Gastrocnemius medialis (tissue), 4 donors: ENCODE measurements around the gene DCAF10. TPM values are rescaled to one million over a fixed set of nuclear protein-coding genes. Genes with fewer than 3 reads are reported as not detected.

Source experiments
- ATAC-seq, 2 donors: fragments of 150-250 bp; one replicate each; pipeline ENCODE4 v1.9.1; 2016
- DNase-seq, 2 donors: peaks; one replicate each; pipeline ENCODE4 v3.0.0-alpha.2; 2019
- H3K27ac ChIP-seq, 4 donors: fragments of 200-600 bp; sonication (generic); 1 replicate in 1 of 4; 2 replicates in 3 of 4; pipeline ENCODE4 v1.5.1; 2016 to 2018; ENCODE audit warnings: mild to moderate bottlenecking in 2 of 4, moderate library complexity in 1 of 4
- H3K27me3 ChIP-seq, 3 donors: fragments of 200-600 bp; sonication (generic) in 2 of 3; 1 replicate in 1 of 3; 2 replicates in 2 of 3; pipeline versions ENCODE4 v1.5.1 to v1.6.0; 2016 to 2019; ENCODE audit warnings: mild to moderate bottlenecking in 1 of 3, moderate library complexity in 1 of 3
- H3K36me3 ChIP-seq, 2 donors: fragments of 200-600 bp; sonication (generic) in 1 of 2; one replicate each; pipeline ENCODE4 v1.5.1; 2017 to 2018
- H3K4me1 ChIP-seq, 2 donors: fragments of 200-600 bp; sonication (generic) in 1 of 2; one replicate each; pipeline ENCODE4 v1.5.1; 2016 to 2017; ENCODE audit warnings: mild to moderate bottlenecking in 2 of 2
- H3K4me3 ChIP-seq, 4 donors: fragments of 200-600 bp; sonication (generic) in 3 of 4; 1 replicate in 1 of 4; 2 replicates in 3 of 4; pipeline ENCODE4 v1.5.1; 2016 to 2019; ENCODE audit warnings: mild to moderate bottlenecking in 2 of 4
- H3K9me3 ChIP-seq, 3 donors: fragments of 200-600 bp; sonication (generic) in 2 of 3; 1 replicate in 1 of 3; 2 replicates in 2 of 3; pipeline ENCODE4 v1.5.1; 2016 to 2019
- POLR2A ChIP-seq, 2 donors: fragments of 450-650 bp; IDR thresholded peaks; one replicate each; pipeline ENCODE4 v1.6.1; 2017; ENCODE audit warnings: antibody characterized with exemption in 2 of 2, mild to moderate bottlenecking in 2 of 2, moderate library complexity in 2 of 2
- in situ Hi-C, 4 donors: fragments of 200-750 bp; cut with MboI; loops; one replicate each; pipeline versions ENCODE4 v1.15.0 to v1.8.0; 2017; ENCODE audit warnings: low sequenced_read_pairs in 4 of 4
- intact Hi-C: fragments of 100-400 bp; cut with DNase I; formaldehyde crosslinking; loops from one replicate; pipeline ENCODE4 v1.15.1; 2023; ENCODE audit warnings: low total_unique reads
- total RNA-seq, 4 donors: library from RNA; depleted of rRNA; stranded (reverse); fragments of >200 nt; gene quantifications; one replicate each; pipeline versions ENCODE4 v1.1.0 to v1.2.3, GENCODE V29; 2016
- TF ChIP-seq, protein P1 (sequence below), 5 experiments: fragments of 450-650 bp in 3 of 5; fragments of 200-600 bp in 2 of 5; sonication (generic) in 2 of 5; IDR thresholded peaks in 4 of 5; conservative IDR thresholded peaks in 1 of 5; 1 replicate in 4 of 5; 2 replicates in 1 of 5; pipeline ENCODE4 v1.5.1; 2016 to 2019; ENCODE audit warnings: antibody characterized with exemption in 5 of 5, mild to moderate bottlenecking in 3 of 5, moderate library complexity in 3 of 5

Gene DCAF10
- total RNA-seq, 4 donors from 2014 or later, result 11.0 to 24.5 (median 17.0) TPM

DNA sequence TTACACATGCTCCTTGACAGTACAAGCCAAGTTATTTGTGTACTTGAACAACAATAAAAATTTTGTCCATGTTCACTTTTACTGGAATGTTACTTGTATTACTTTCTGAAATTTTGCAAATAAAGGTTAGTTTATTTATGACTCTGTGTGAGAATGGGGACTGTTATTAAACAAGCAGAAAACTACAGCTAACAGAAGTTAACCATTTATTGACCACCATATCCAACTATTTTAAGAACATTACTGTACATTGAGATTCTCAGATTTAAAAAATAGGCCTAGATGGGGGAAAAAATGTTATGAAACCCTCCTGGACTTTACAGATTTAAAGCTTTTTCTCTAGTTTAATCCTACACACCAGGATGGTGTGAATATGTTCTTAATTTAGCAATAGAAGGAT is 101.5 kb downstream of the DCAF10 start:
- Histone ChIP-seq H3K9me3 (no peaks in the 10 kb centered on the region), H3K36me3 (peaks cover 0 to 22% of the 10 kb centered on the region in 2 donors), H3K4me1 (peaks cover 16 to 17% of the 10 kb centered on the region in 2 donors), H3K27ac (no peak overlapping the region), H3K27me3 (no peaks in the 10 kb centered on the region), H3K4me3 (no peak overlapping the region)
- TF ChIP-seq, protein P1, sequence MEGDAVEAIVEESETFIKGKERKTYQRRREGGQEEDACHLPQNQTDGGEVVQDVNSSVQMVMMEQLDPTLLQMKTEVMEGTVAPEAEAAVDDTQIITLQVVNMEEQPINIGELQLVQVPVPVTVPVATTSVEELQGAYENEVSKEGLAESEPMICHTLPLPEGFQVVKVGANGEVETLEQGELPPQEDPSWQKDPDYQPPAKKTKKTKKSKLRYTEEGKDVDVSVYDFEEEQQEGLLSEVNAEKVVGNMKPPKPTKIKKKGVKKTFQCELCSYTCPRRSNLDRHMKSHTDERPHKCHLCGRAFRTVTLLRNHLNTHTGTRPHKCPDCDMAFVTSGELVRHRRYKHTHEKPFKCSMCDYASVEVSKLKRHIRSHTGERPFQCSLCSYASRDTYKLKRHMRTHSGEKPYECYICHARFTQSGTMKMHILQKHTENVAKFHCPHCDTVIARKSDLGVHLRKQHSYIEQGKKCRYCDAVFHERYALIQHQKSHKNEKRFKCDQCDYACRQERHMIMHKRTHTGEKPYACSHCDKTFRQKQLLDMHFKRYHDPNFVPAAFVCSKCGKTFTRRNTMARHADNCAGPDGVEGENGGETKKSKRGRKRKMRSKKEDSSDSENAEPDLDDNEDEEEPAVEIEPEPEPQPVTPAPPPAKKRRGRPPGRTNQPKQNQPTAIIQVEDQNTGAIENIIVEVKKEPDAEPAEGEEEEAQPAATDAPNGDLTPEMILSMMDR (IDR thresholded peaks at IDR 0.05 in 4 of 5, conservative IDR thresholded peaks at IDR 0.05 in 1 of 5), result no peak
- TF ChIP-seq POLR2A (IDR thresholded peaks at IDR 0.05), result no peak
- DNase-seq (no peak), ATAC-seq (no peak)
- in situ Hi-C loops (loop anchor here in 1 of 4 donors (10.0 to 25.0 kb wide), 2 partner anchors 173 to 315 kb away; partner anchors contain the start of genes FBXO10 and TOMM5), intact Hi-C loops (loop anchor here (10.0 kb wide), 1 partner anchor 97 kb away; the partner anchor contains the start of gene DCAF10)

DNA sequence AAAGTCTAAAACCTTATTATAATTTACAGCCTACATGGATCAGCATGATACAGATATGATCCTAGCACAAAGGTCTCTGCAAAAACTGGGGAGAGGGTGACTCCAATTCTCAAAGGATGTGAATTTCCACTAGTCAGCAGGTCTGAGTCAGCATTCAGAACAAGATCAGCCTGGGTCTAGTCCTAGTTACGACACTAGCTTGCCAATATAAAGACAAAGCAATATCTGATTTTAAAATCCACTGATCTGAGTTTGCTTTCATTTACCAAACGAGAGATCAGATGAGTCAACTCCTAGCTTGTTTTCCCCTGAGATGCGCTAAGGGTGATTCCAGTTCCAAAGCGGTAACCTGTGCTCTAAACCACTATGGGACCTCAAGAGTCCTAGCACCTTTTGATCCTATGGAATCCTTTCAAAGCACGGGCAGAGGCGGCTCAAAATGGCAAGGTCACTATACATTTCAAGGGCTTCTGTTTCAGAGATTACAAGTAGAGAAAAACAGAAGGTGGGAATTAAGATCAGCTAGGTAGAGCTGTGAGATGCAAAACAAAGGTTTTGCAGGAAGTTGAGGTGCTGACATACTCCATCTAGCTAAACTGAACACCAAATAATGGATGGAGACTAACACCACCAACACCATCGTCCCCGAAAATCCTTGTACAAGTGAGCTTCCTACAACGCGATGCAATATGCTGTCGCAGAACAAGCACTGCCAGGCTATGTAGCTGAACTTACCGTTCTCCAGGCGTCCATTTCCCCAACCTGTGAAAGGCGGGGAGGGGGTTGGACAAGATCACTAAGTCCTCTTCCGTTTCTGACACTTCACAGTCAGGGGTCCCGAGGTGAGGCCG is 102.4 kb downstream of the DCAF10 start:
- Histone ChIP-seq H3K27me3 (no peaks in the 10 kb centered on the region), H3K27ac (peak overlapping the region; percentile 86 to 90 (median 88)), H3K9me3 (no peaks in the 10 kb centered on the region), H3K36me3 (peaks cover 0 to 15% of the 10 kb centered on the region in 2 donors), H3K4me3 (peak overlapping the region; percentile 75 to 93 (median 85)), H3K4me1 (peaks cover 16 to 17% of the 10 kb centered on the region in 2 donors)
- no peak for TF ChIP-seq POLR2A (IDR thresholded peaks at IDR 0.05)
- TF ChIP-seq, protein P1 (IDR thresholded peaks at IDR 0.05 in 4 of 5, conservative IDR thresholded peaks at IDR 0.05 in 1 of 5), result no peak
- DNase-seq (no peak), ATAC-seq (peak in 1 of 2 donors; percentile 0)
- in situ Hi-C loops (loop anchor here in 1 of 4 donors (10.0 to 25.0 kb wide), 2 partner anchors 172 to 316 kb away; partner anchors contain the start of genes FBXO10 and TOMM5), intact Hi-C loops (loop anchor here (10.0 kb wide), 1 partner anchor 98 kb away; the partner anchor contains the start of gene DCAF10)

DNA sequence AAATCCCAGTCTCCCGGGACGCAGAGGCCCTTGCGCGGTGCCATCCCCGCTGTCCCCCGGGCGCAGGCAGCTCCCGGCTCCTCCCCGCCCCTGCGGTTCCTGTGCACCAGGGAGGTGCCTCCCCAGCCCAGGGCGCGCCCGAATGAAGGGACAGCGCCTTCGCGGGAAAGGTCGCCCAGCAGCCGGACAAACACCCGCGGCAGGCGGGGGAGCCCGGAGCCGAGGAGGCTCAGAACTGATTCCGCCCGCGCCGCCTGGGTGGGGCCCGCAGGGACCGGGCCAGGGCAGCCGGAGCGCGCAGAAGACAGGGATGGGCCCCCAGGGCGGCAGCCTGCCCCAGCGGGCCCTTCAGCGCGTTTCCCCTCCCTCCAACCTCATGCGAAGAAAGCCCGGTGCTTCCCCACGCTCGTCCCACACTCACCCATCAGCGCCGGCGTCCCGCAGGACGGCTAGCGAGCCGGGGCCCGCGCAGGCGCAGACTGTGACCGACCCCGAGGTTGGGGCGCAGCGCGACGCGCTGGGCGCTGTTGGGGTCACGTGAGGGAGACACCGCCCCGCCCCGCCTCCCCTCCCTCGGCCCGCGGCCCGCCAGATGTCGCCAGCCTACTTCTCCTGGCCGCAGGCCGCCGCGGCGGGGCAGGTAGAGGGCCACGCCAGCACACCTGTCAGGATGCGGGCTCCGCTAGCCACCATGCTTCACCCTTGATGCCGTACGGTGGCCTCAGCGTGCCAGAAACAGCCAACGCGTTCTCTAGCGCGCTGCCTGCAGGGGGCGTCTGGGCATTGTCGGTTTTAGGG is 103.2 kb downstream of the DCAF10 start, which contains the start of gene SLC25A51:
Gene SLC25A51, minus strand, starts transcription at position 481 of the 798 bp plus-strand sequence. CDS start 15,577 bp downstream, outside the sequence.
- Histone ChIP-seq H3K36me3 (peaks cover 0 to 7% of the 10 kb centered on the region in 2 donors), H3K4me3 (peak within 1 kb of the TSS; percentile 75 to 93 (median 85)), H3K9me3 (no peaks in the 10 kb centered on the region), H3K27ac (peak within 1 kb of the TSS; percentile 86 to 90 (median 88)), H3K27me3 (no peaks in the 10 kb centered on the region), H3K4me1 (peaks cover 16 to 17% of the 10 kb centered on the region in 2 donors)
- peak; percentile 80 to 91 for DNase-seq
- intact Hi-C loops (loop anchor here (2.0 to 10.0 kb wide), 3 partner anchors 99 to 489 kb away; partner anchors contain the start of genes ALDH1B1, DCAF10 and SHB), in situ Hi-C loops (loop anchor here in 1 of 4 donors (10.0 to 25.0 kb wide), 2 partner anchors 171 to 317 kb away; partner anchors contain the start of genes FBXO10 and TOMM5)
- peak; percentile 74 to 81 for TF ChIP-seq POLR2A (IDR thresholded peaks at IDR 0.05)
- TF ChIP-seq, protein P1 (IDR thresholded peaks at IDR 0.05 in 4 of 5, conservative IDR thresholded peaks at IDR 0.05 in 1 of 5), result peak; percentile 90 to 97 (median 96)
- peak; percentile 92 to 95 for ATAC-seq
